SK-N-MC (cell line): Measurements from ENCODE around the gene TRABD2B.

Experiments
- DNase-seq: peaks from one replicate; pipeline ENCODE4 v3.0.0-alpha.2; 2011; ENCODE audit warnings: low read depth, low spot score
- H3K27ac ChIP-seq: fragments of 200-600 bp; sonication (generic); 2 replicates; pipeline ENCODE4 v1.5.1; 2016; ENCODE audit warnings: mixed run types
- H3K36me3 ChIP-seq: fragments of 200-600 bp; sonication (generic); 2 replicates; pipeline ENCODE4 v1.6.1; 2017; ENCODE audit warnings: antibody characterized with exemption, low read length, mixed read lengths; ENCODE audit not compliant: insufficient read depth
- H3K4me3 ChIP-seq: fragments of 200-600 bp; sonication (generic); 2 replicates; pipeline ENCODE4 v1.5.1; 2016
- H3K9ac ChIP-seq: fragments of 200-600 bp; sonication (generic); 2 replicates; pipeline ENCODE4 v1.8.0; 2017; ENCODE audit warnings: mixed run types, mixed read lengths; ENCODE audit not compliant: insufficient read length
- H3K9me3 ChIP-seq: fragments of 200-600 bp; sonication (generic); 2 replicates; pipeline ENCODE4 v1.6.1; 2017; ENCODE audit warnings: low read depth, mild to moderate bottlenecking, antibody characterized with exemption, low read length, moderate library complexity, mixed read lengths
- EZH2 ChIP-seq: fragments of 200-600 bp; sonication (generic); IDR thresholded peaks from one replicate; pipeline ENCODE4 v1.6.1; 2017; ENCODE audit warnings: antibody characterized with exemption
- FOXP2 ChIP-seq: optimal IDR thresholded peaks from 2 replicates; pipeline ENCODE3; 2011; ENCODE audit warnings: mild to moderate bottlenecking, moderate library complexity; ENCODE audit not compliant: insufficient read depth; ENCODE audit errors: extremely low read length, control extremely low read depth
- POLR2AphosphoS5 ChIP-seq: IDR thresholded peaks from 2 replicates; pipeline ENCODE4 v1.6.1; 2012; ENCODE audit warnings: mild to moderate bottlenecking, low read depth, low read length, borderline replicate concordance

The TRABD2B gene

DNA sequence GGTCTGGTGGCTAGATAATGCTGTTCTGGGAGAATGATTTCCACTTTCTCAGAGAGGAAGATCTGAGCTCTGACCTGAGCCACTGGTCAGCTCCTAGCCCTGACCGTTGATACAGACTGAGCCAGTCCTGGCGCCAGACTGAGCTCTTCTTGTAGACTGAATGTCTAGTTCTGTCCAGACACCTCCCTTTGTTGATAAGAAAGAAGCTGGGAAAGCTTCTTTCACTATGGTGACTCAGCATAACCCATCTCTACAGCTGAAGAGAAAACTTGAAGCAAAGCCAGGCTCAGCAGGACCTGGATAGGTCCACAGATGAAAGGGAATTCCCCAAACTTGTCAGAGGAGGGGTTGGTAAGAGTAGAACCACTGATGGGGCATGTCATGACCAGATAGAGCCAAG, 9.9 kb upstream of the TRABD2B start:
- no peak for TF ChIP-seq POLR2AphosphoS5
- TF ChIP-seq EZH2: no peak
- no peak for TF ChIP-seq FOXP2
- H3K9me3 ChIP-seq: no peaks in the 10 kb centered on the region
- H3K9ac ChIP-seq: no peak overlapping the region
- H3K4me3 ChIP-seq: no peak overlapping the region
- H3K36me3 ChIP-seq: no peaks in the 10 kb centered on the region
- no peak overlapping the region for H3K27ac ChIP-seq
- no peak for DNase-seq

- no peak for TF ChIP-seq POLR2AphosphoS5
- no peak for TF ChIP-seq FOXP2
- TF ChIP-seq EZH2: no peak
- Histone ChIP-seq H3K36me3 (no peaks in the 10 kb centered on the region), H3K27ac (no peak overlapping the region), H3K9me3 (no peaks in the 10 kb centered on the region), H3K9ac (no peak overlapping the region), H3K4me3 (no peak overlapping the region)
- DNase-seq: no peak
These were observed 9.1 kb upstream of the TRABD2B start for GRCh38 chr1:48006264-48006663.

- no peak overlapping the region for H3K27ac ChIP-seq
- TF ChIP-seq POLR2AphosphoS5: no peak
- TF ChIP-seq FOXP2: no peak
- no peak for TF ChIP-seq EZH2
These were observed 8.3 kb upstream of the TRABD2B start for GRCh38 chr1:48005253-48006117.

GRCh38 chr1:48003741-48004531, 6.8 kb upstream of the TRABD2B start:
- H3K9ac ChIP-seq: no peak overlapping the region
- H3K36me3 ChIP-seq: no peaks in the 10 kb centered on the region
- no peaks in the 10 kb centered on the region for H3K9me3 ChIP-seq
- H3K27ac ChIP-seq: no peak overlapping the region
- no peak for TF ChIP-seq FOXP2
- no peak for TF ChIP-seq POLR2AphosphoS5
- no peak for TF ChIP-seq EZH2
- no peak overlapping the region for H3K4me3 ChIP-seq
- DNase-seq: no peak

More at GRCh38 chr1:48005253-48006117, 8.3 kb upstream of the TRABD2B start:
- no peak for DNase-seq
- no peaks in the 10 kb centered on the region for H3K36me3 ChIP-seq
- H3K4me3 ChIP-seq: no peak overlapping the region
- H3K9me3 ChIP-seq: no peaks in the 10 kb centered on the region
- no peak overlapping the region for H3K9ac ChIP-seq

DNA sequence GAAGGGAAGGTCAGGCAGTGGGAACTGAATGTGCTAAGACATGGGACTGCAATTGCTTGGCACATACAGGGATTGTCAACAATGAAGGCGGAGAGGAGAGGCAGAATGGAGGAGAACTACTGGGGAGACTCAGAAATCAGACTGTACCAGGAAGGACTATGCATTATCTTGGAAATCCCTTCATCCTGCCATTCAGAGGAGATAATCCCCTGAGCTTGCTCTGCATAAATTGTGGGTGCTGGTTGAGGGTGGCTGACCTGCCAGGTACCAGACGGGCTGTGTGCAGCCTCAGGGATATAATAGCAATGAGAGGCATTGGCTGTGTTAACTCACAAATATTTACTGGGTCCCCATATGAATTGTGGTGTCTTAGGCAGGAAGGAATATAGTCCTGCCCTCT, 5.0 kb upstream of the TRABD2B start:
- Histone ChIP-seq H3K9me3 (no peaks in the 10 kb centered on the region), H3K4me3 (no peak overlapping the region), H3K9ac (no peak overlapping the region), H3K36me3 (no peaks in the 10 kb centered on the region), H3K27ac (no peak overlapping the region)
- TF ChIP-seq FOXP2: no peak
- no peak for TF ChIP-seq POLR2AphosphoS5
- TF ChIP-seq EZH2: no peak
- no peak for DNase-seq

GRCh38 chr1:48001696-48002095, 4.5 kb upstream of the TRABD2B start:
- Histone ChIP-seq H3K36me3 (no peaks in the 10 kb centered on the region), H3K9me3 (no peaks in the 10 kb centered on the region), H3K27ac (no peak overlapping the region), H3K9ac (no peak overlapping the region), H3K4me3 (no peak overlapping the region)
- TF ChIP-seq EZH2: no peak
- TF ChIP-seq FOXP2: no peak
- TF ChIP-seq POLR2AphosphoS5: no peak
- no peak for DNase-seq

DNA sequence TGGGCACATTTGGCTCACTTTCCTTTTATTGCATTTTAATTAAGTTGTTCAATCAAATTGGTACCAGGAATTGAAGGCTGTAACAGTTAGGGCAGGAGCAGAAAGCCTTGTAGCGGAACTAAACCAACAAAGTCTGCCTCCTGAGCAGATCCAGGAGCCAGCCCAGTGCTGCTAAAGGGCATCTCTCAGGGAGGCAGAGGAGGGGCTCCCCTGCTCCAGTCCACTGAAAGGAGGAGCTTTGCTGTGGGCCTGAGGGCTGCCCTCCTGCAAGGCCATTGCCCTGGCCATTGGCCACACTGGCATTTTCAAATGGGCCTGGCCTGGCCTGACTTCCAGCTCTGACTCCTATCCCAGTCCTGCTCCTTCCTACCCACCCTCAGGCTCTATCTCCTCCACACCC, 3.7 kb upstream of the TRABD2B start:
- H3K9me3 ChIP-seq: no peaks in the 10 kb centered on the region
- H3K9ac ChIP-seq: no peak overlapping the region
- H3K36me3 ChIP-seq: no peaks in the 10 kb centered on the region
- H3K27ac ChIP-seq: no peak overlapping the region
- no peak overlapping the region for H3K4me3 ChIP-seq
- TF ChIP-seq POLR2AphosphoS5 (no peak), FOXP2 (no peak), EZH2 (no peak)
- DNase-seq: no peak

DNA sequence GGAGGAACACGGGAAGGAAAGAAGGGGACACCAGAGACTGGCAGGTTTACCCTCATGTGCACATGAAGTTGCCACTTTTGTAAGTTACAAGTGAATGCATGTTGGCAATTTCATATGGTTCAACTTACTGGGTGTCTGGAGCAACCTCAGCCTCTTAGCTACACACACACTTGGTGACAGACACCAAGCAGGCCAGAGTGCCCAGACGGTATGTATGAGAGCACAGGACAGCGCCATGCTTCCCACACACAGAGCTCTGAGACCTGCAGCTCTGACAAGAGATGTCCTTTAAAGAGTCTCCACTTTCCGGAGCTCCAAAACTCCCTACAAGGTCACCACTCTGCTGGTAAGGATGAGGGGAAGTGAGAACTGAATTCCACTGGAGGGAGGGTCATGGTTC, 1.9 kb upstream of the TRABD2B start:
- Histone ChIP-seq H3K27ac (no peak overlapping the region), H3K4me3 (no peak overlapping the region), H3K9ac (no peak overlapping the region), H3K36me3 (no peaks in the 10 kb centered on the region), H3K9me3 (no peaks in the 10 kb centered on the region)
- no peak for DNase-seq
- TF ChIP-seq FOXP2: no peak
- no peak for TF ChIP-seq POLR2AphosphoS5
- no peak for TF ChIP-seq EZH2
